ENCODE results near the gene SYTL3.

The SYTL3 gene

GRCh38 chr6:158639056-158639455 lies 10.8 kb upstream of the SYTL3 start:
- TF ChIP-seq CTCF (IDR thresholded peaks at IDR 0.05; ENCODE audit: low read depth, low read length), result no peak
- no peak for DNase-seq (ENCODE audit: extremely low read depth, low read depth)

- DNase-seq (ENCODE audit: extremely low read depth, low read depth), result no peak
- no peak for TF ChIP-seq CTCF (IDR thresholded peaks at IDR 0.05; ENCODE audit: low read depth, low read length)
Measured at GRCh38 chr6:158640519-158640918, 9.3 kb upstream of the SYTL3 start.

- peak; percentile 55 for DNase-seq (ENCODE audit: extremely low read depth, low read depth)
Measured at GRCh38 chr6:158642097-158642601, 7.7 kb upstream of the SYTL3 start.

GRCh38 chr6:158643836-158644230 lies 6.0 kb upstream of the SYTL3 start:
- no peak for TF ChIP-seq CTCF (IDR thresholded peaks at IDR 0.05; ENCODE audit: low read depth, low read length)
- no peak for DNase-seq (ENCODE audit: extremely low read depth, low read depth)

More at GRCh38 chr6:158642097-158642601, 7.7 kb upstream of the SYTL3 start:
- no peak for TF ChIP-seq CTCF (IDR thresholded peaks at IDR 0.05; ENCODE audit: low read depth, low read length)

GRCh38 chr6:158644231-158645063 lies 5.4 kb upstream of the SYTL3 start, which contains the start of gene DYNLT1:
Gene DYNLT1, minus strand, starts transcription at chr6:158644743. Its CDS starts 35 bp downstream, at chr6:158644708.
- no peak for TF ChIP-seq CTCF (IDR thresholded peaks at IDR 0.05; ENCODE audit: low read depth, low read length)
- DNase-seq (ENCODE audit: extremely low read depth, low read depth), result peak; percentile 78

- no peak for DNase-seq (ENCODE audit: extremely low read depth, low read depth)
- no peak for TF ChIP-seq CTCF (IDR thresholded peaks at IDR 0.05; ENCODE audit: low read depth, low read length)
Measured at GRCh38 chr6:158645064-158646022, 4.5 kb upstream of the SYTL3 start.
